Glutamatergic neuron (in vitro differentiated cells): ENCODE measurements around the gene LGR6. TPM values are rescaled to one million over a fixed set of nuclear protein-coding genes. Genes with fewer than 3 reads are reported as not detected.

Source experiments
- DNase-seq: peaks from one replicate; pipeline ENCODE4 v3.0.0; 2022
- H3K27ac Mint-ChIP-seq: one replicate; pipeline ENCODE4 v1.8.0; 2020; ENCODE audit warnings: mild to moderate bottlenecking, mixed read lengths, inconsistent platforms; ENCODE audit not compliant: unreplicated experiment
- H3K27me3 Mint-ChIP-seq: one replicate; pipeline ENCODE4 v1.8.0; 2020; ENCODE audit warnings: mild to moderate bottlenecking, moderate library complexity, mixed read lengths, inconsistent platforms; ENCODE audit not compliant: unreplicated experiment
- H3K36me3 Mint-ChIP-seq: one replicate; pipeline ENCODE4 v1.8.0; 2020; ENCODE audit warnings: mild to moderate bottlenecking, mixed read lengths, inconsistent platforms; ENCODE audit not compliant: unreplicated experiment
- H3K4me1 Mint-ChIP-seq: one replicate; pipeline ENCODE4 v1.8.0; 2020; ENCODE audit warnings: mild to moderate bottlenecking, low read depth, mixed read lengths, inconsistent platforms; ENCODE audit not compliant: unreplicated experiment
- H3K4me3 Mint-ChIP-seq: one replicate; pipeline ENCODE4 v1.8.0; 2020; ENCODE audit warnings: mild to moderate bottlenecking, mixed read lengths, inconsistent platforms; ENCODE audit not compliant: unreplicated experiment
- H3K9me3 Mint-ChIP-seq: one replicate; pipeline ENCODE4 v1.8.0; 2020; ENCODE audit warnings: mild to moderate bottlenecking, moderate library complexity, mixed read lengths, inconsistent platforms; ENCODE audit not compliant: unreplicated experiment
- total RNA-seq: library from RNA; stranded (reverse); fragmentation: NEBNext Ultra II Directional; extraction: Animal tissue kit (Norgen Biotek cat#: 25700); gene quantifications from one replicate; pipeline ENCODE4 v1.2.1, GENCODE V29; 2021; ENCODE audit not compliant: unreplicated experiment
- TF ChIP-seq, protein P1 (sequence below): fragments of 200-600 bp; sonication (generic); IDR thresholded peaks from one replicate; pipeline ENCODE4 v1.5.0; 2021; ENCODE audit not compliant: partially characterized antibody, unreplicated experiment

The LGR6 gene
- total RNA-seq, 1 donor from 2014 or later, result 0.37 TPM

DNA sequence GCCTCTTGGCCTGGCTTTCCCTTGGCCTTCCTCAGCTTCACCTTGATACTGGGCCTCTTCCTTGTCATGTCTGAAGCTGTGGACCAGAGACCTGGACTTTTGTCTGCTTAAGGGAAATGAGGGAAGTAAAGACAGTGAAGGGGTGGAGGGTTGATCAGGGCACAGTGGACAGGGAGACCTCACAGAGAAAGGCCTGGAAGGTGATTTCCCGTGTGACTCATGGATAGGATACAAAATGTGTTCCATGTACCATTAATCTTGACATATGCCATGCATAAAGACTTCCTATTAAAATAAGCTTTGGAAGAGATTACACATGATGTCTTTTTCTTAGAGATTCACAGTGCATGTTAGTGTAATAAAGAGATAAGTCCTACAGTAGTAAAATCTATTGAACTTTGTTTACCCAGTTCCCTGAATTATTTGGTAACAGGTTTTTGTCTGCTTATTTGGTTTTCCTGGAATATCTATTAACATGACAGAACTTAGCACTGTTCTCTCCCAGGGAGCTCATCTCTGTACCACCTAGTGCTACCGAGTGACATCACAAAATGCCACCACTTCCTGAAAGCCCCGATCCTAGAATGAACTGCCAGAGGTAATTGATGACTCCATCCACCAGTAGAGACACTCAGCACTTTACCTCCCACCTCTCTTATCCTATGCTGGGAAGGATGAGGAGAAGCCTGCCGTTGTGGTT is 125.9 kb downstream of the LGR6 start:
- Mint-ChIP-seq H3K27ac (no peak overlapping the region), H3K4me3 (no peak overlapping the region), H3K36me3 (no peaks in the 10 kb centered on the region), H3K27me3 (peaks cover 4% of the 10 kb centered on the region), H3K4me1 (peaks cover 6% of the 10 kb centered on the region), H3K9me3 (peaks cover 1% of the 10 kb centered on the region)
- TF ChIP-seq, protein P1, sequence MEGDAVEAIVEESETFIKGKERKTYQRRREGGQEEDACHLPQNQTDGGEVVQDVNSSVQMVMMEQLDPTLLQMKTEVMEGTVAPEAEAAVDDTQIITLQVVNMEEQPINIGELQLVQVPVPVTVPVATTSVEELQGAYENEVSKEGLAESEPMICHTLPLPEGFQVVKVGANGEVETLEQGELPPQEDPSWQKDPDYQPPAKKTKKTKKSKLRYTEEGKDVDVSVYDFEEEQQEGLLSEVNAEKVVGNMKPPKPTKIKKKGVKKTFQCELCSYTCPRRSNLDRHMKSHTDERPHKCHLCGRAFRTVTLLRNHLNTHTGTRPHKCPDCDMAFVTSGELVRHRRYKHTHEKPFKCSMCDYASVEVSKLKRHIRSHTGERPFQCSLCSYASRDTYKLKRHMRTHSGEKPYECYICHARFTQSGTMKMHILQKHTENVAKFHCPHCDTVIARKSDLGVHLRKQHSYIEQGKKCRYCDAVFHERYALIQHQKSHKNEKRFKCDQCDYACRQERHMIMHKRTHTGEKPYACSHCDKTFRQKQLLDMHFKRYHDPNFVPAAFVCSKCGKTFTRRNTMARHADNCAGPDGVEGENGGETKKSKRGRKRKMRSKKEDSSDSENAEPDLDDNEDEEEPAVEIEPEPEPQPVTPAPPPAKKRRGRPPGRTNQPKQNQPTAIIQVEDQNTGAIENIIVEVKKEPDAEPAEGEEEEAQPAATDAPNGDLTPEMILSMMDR, result no peak
- no peak for DNase-seq

DNA sequence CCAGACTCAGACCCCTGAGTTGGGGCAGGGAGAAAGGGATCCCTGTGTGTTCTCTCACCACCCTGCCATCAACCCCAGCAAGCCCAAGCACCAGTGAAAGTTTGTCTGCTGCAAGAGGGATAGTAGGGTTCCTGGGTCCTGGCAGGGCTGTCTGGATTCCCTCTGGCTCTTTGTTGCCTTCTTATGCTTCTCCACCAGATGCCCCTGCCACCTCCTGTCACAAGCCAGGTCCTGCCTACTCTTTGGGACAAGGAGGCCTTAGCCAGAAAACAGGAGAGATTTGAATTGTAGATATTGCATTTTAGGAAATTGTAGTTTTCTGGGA is 126.4 kb downstream of the LGR6 start:
- H3K27ac Mint-ChIP-seq, result no peak overlapping the region
- DNase-seq, result no peak
- H3K36me3 Mint-ChIP-seq, result no peaks in the 10 kb centered on the region
- TF ChIP-seq, protein P1, result no peak
- H3K4me3 Mint-ChIP-seq, result no peak overlapping the region
- peaks cover 4% of the 10 kb centered on the region for H3K27me3 Mint-ChIP-seq
- peaks cover 6% of the 10 kb centered on the region for H3K4me1 Mint-ChIP-seq
- peaks cover 1% of the 10 kb centered on the region for H3K9me3 Mint-ChIP-seq

DNA sequence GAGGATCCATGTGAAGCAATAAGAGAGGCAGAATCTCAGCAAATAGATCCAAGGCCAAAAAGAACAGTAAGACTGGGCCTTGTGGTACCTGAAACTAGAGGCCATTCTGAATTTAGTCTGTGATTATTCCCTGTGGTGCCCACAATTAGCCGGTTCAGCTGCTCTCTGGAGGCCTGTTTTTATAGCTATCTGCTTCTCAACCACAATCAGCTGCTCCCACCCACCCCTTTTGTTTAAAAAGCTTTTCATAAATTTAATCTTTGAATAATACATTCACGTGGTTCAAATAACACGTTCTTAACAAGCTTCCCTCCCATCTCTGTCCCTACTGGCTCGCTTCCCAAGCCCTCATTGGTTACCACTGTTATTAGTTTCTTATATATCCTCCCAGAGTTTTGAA is 130.1 kb downstream of the LGR6 start:
- Mint-ChIP-seq H3K4me1 (no peaks in the 10 kb centered on the region), H3K27me3 (no peaks in the 10 kb centered on the region), H3K4me3 (no peak overlapping the region), H3K36me3 (no peaks in the 10 kb centered on the region), H3K9me3 (peaks cover 1% of the 10 kb centered on the region), H3K27ac (no peak overlapping the region)
- no peak for DNase-seq
- TF ChIP-seq, protein P1, result no peak

DNA sequence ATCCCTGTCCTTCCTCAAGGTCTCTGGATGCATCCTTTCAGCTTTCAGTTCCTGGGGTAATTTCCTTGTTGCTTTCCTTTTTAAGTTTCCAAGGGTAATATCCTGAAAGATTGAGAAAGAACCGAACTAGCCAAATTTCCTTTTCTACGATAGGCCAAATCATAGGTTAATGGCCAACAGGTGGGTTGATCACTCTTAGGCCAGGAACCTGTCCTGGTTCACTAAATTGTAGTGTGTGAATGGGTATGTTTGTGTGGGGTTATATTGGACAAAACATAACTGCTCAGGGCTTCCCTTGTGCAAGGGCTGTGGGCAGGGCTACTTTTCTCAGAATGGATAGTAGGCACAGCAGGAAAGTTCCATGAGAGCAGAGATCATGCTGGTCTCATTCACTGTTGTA is 131.0 kb downstream of the LGR6 start:
- Mint-ChIP-seq H3K9me3 (no peaks in the 10 kb centered on the region), H3K4me1 (no peaks in the 10 kb centered on the region), H3K27ac (no peak overlapping the region), H3K27me3 (no peaks in the 10 kb centered on the region), H3K36me3 (no peaks in the 10 kb centered on the region), H3K4me3 (no peak overlapping the region)
- DNase-seq, result no peak
- TF ChIP-seq, protein P1, result no peak

DNA sequence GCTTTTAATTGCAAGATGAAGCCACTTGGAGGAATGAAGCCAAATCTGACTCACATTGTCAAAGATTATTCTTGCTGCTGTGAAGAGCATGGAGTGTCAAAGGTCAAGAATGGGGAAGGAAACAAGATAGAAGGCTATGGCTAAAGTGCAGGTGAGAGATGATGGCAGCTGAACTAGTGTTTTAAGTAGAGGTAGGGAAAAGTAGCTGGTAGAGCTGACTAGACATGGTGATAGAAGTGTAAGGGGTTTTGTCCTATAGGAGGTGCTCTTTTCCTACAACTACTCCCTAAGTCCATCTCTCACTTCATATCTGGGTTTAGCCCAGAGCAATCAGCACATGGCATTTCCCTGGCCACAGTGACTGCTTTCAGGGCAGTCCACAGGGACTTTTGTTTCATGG is 136.3 kb downstream of the LGR6 start:
- Mint-ChIP-seq H3K27ac (no peak overlapping the region), H3K4me3 (no peak overlapping the region), H3K27me3 (no peaks in the 10 kb centered on the region), H3K9me3 (no peaks in the 10 kb centered on the region), H3K36me3 (no peaks in the 10 kb centered on the region), H3K4me1 (no peaks in the 10 kb centered on the region)
- no peak for DNase-seq
- TF ChIP-seq, protein P1, result no peak
